GM23338 (cell line): Measurements from ENCODE around the gene GTF3C5. TPM values are rescaled to one million over a fixed set of nuclear protein-coding genes. Genes with fewer than 3 reads are reported as not detected.

ENCODE experiments used
- ATAC-seq: fragments of 200-7000 bp; cut with Tn5 transposase; 3 replicates; pipeline ENCODE4 v1.9.1; 2020
- DNase-seq: peaks from one replicate; pipeline ENCODE4 v3.0.0-alpha.2; 2015; ENCODE audit warnings: low spot score
- H2AFZ ChIP-seq: fragments of 200-600 bp; sonication (generic); 2 replicates; pipeline ENCODE4 v1.8.0; 2016; ENCODE audit warnings: antibody characterized with exemption, mild to moderate bottlenecking, moderate library complexity
- H3F3A ChIP-seq: fragments of 200-600 bp; sonication (generic); replicated peaks from 2 replicates; pipeline ENCODE4 v1.8.0; 2017; ENCODE audit warnings: antibody characterized with exemption, mixed run types, low read depth
- H3K27ac ChIP-seq: fragments of 200-600 bp; sonication (generic); 2 replicates; pipeline ENCODE4 v1.6.1; 2016; ENCODE audit warnings: low read depth
- H3K27me3 ChIP-seq: fragments of 200-600 bp; sonication (generic); 2 replicates; pipeline ENCODE4 v1.8.0; 2016; ENCODE audit warnings: mild to moderate bottlenecking, mixed run types, moderate library complexity; ENCODE audit not compliant: insufficient read depth
- H3K36me3 ChIP-seq: fragments of 200-600 bp; sonication (generic); 2 replicates; pipeline ENCODE4 v1.8.0; 2016; ENCODE audit warnings: mild to moderate bottlenecking; ENCODE audit not compliant: insufficient read depth
- H3K4me1 ChIP-seq: fragments of 200-600 bp; sonication (generic); 2 replicates; pipeline ENCODE4 v1.8.0; 2016; ENCODE audit warnings: mild to moderate bottlenecking, moderate library complexity; ENCODE audit not compliant: insufficient read depth
- H3K4me2 ChIP-seq: fragments of 200-600 bp; sonication (generic); 2 replicates; pipeline ENCODE4 v1.7.1; 2017; ENCODE audit warnings: mixed run types
- H3K4me3 ChIP-seq: fragments of 200-600 bp; sonication (generic); 2 replicates; pipeline ENCODE4 v1.6.1; 2016; ENCODE audit warnings: mixed run types
- H3K79me2 ChIP-seq: fragments of 200-600 bp; sonication (generic); replicated peaks from 2 replicates; pipeline ENCODE4 v1.8.0; 2017; ENCODE audit warnings: mild to moderate bottlenecking; ENCODE audit not compliant: insufficient read depth
- H3K9me2 ChIP-seq: fragments of 200-600 bp; sonication (generic); 2 replicates; pipeline ENCODE4 v1.8.0; 2017; ENCODE audit not compliant: insufficient read depth
- H4K20me1 ChIP-seq: fragments of 200-600 bp; sonication (generic); replicated peaks from 2 replicates; pipeline ENCODE4 v1.8.0; 2017; ENCODE audit warnings: mild to moderate bottlenecking; ENCODE audit not compliant: insufficient read depth
- H3K27ac Mint-ChIP-seq: 2 replicates; pipeline ENCODE4 v1.8.0; 2020; ENCODE audit warnings: inconsistent platforms, mild to moderate bottlenecking, moderate library complexity, mixed read lengths
- H3K27me3 Mint-ChIP-seq: 3 replicates; pipeline ENCODE4 v1.8.0; 2022; ENCODE audit warnings: low read depth, mild to moderate bottlenecking, moderate library complexity, mixed read lengths, inconsistent platforms; ENCODE audit not compliant: insufficient read depth, poor library complexity
- H3K36me3 Mint-ChIP-seq: 3 replicates; pipeline ENCODE4 v1.8.0; 2021; ENCODE audit warnings: low read depth, mild to moderate bottlenecking, inconsistent platforms, moderate library complexity, mixed read lengths
- H3K4me1 Mint-ChIP-seq: 3 replicates; pipeline ENCODE4 v1.8.0; 2020; ENCODE audit warnings: mild to moderate bottlenecking, inconsistent platforms, mixed read lengths
- H3K4me3 Mint-ChIP-seq: 3 replicates; pipeline ENCODE4 v1.8.0; 2021; ENCODE audit warnings: moderate library complexity, mild to moderate bottlenecking, inconsistent platforms, mixed read lengths
- H3K9me3 Mint-ChIP-seq: 3 replicates; pipeline ENCODE4 v1.8.0; 2020; ENCODE audit warnings: moderate library complexity, mild to moderate bottlenecking, inconsistent platforms, mixed read lengths
- CREB1 ChIP-seq: fragments of 250-450 bp; sonication (Bioruptor Pico); IDR thresholded peaks from 2 replicates; pipeline ENCODE4 v1.5.0; 2020; ENCODE audit warnings: low read depth, mild to moderate bottlenecking, moderate library complexity
- EZH2phosphoT487 ChIP-seq: fragments of 200-600 bp; sonication (generic); IDR thresholded peaks from one replicate; pipeline ENCODE4 v1.8.1; 2018; ENCODE audit warnings: antibody characterized with exemption; ENCODE audit not compliant: unreplicated experiment
- JUNB ChIP-seq: IDR thresholded peaks from one replicate; pipeline ENCODE4 v1.6.1; 2016; ENCODE audit warnings: antibody characterized with exemption; ENCODE audit not compliant: unreplicated experiment
- NANOG ChIP-seq: IDR thresholded peaks from 2 replicates; pipeline ENCODE4 v1.6.1; 2016; ENCODE audit warnings: antibody characterized with exemption, borderline replicate concordance
- STAT1 ChIP-seq: IDR thresholded peaks from one replicate; pipeline ENCODE4 v1.6.1; 2016; ENCODE audit warnings: antibody characterized with exemption; ENCODE audit not compliant: unreplicated experiment
- ZNF114 ChIP-seq: fragments of 250-450 bp; sonication (Bioruptor Pico); IDR thresholded peaks from 2 replicates; pipeline ENCODE4 v1.5.0; 2020; ENCODE audit warnings: mild to moderate bottlenecking, moderate library complexity
- polyA plus RNA-seq: library from polyadenylated mRNA; unstranded; fragments of >200 nt; fragmentation: Nextera tagmentation; extraction: Ambion mirVana; gene quantifications from 2 replicates; pipeline ENCODE4 v1.2.1, GENCODE V29; 2016
- total RNA-seq: library from RNA; depleted of rRNA; stranded (reverse); fragments of >200 nt; shearing (Covaris generic); gene quantifications from 2 replicates; pipeline ENCODE4 v1.2.3, GENCODE V29; 2014
- TF ChIP-seq, protein P1 (sequence below): fragments of 250-450 bp; sonication (Bioruptor Pico); IDR thresholded peaks from 2 replicates; pipeline ENCODE4 v1.5.0; 2020; ENCODE audit warnings: mild to moderate bottlenecking, moderate library complexity
- TF ChIP-seq, protein P2 (sequence below): IDR thresholded peaks from 2 replicates; pipeline ENCODE4 v1.6.1; 2016; ENCODE audit warnings: antibody characterized with exemption

Gene GTF3C5
- total and polyA plus RNA-seq, 2 experiments from 2014 or later = 46.0 to 78.8 TPM

DNA sequence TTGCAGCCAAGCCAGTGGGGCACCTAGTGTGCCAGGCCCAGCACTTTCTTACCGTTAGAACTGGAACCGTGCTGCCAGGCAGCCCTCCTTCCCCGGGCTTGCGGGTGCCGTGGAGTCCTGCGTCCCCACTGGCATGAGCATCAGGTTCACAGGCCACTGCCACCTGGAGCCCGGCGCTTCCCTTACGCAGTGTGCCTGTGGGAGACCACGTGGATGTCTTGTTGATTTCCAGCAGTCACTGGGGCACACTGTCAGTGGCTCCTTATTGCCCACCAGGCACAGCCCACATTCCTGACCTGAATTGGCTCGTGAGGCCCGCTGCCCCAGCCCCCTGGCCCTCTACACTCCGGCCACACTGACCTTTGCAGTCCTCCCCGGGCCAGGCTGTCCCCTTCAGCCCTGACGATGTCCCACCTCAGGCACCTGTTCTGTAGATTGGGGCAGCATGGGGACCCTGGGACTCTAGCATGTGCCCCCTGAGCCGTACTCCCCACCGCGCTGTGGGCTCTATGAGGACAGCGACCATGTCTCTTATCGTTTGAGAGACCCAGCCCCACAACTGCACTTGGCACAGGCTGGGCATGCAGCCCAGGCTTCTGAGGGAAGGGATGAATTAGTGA is 20.6 kb downstream of the GTF3C5 start:
- no peak for DNase-seq
- H3K9me2 ChIP-seq = no peaks in the 10 kb centered on the region
- no peak overlapping the region for H3K27ac ChIP-seq
- H2AFZ ChIP-seq = no peak overlapping the region
- H3K79me2 ChIP-seq = 0 out of 2 replicates have a peak, but pooled peaks cover 4% of the 10 kb centered on the region
- H3K4me1 Mint-ChIP-seq = no peaks in the 10 kb centered on the region; the same call in 2 of the 3 replicates
- no peaks in the 10 kb centered on the region for H3K4me1 ChIP-seq
- H3K36me3 Mint-ChIP-seq = peaks cover 66% of the 10 kb centered on the region
- H4K20me1 ChIP-seq = no peaks in the 10 kb centered on the region; the same call in 1 of the 2 replicates
- no peak overlapping the region for H3K4me2 ChIP-seq
- H3F3A ChIP-seq = no peaks in the 10 kb centered on the region
- no peaks in the 10 kb centered on the region for H3K27me3 ChIP-seq
- ATAC-seq = no peak
- no peak for TF ChIP-seq ZNF114
- TF ChIP-seq JUNB = no peak
- no peak for TF ChIP-seq CREB1 (CRISPR knock-in tag)
- no peak for TF ChIP-seq STAT1
- TF ChIP-seq, protein P1, sequence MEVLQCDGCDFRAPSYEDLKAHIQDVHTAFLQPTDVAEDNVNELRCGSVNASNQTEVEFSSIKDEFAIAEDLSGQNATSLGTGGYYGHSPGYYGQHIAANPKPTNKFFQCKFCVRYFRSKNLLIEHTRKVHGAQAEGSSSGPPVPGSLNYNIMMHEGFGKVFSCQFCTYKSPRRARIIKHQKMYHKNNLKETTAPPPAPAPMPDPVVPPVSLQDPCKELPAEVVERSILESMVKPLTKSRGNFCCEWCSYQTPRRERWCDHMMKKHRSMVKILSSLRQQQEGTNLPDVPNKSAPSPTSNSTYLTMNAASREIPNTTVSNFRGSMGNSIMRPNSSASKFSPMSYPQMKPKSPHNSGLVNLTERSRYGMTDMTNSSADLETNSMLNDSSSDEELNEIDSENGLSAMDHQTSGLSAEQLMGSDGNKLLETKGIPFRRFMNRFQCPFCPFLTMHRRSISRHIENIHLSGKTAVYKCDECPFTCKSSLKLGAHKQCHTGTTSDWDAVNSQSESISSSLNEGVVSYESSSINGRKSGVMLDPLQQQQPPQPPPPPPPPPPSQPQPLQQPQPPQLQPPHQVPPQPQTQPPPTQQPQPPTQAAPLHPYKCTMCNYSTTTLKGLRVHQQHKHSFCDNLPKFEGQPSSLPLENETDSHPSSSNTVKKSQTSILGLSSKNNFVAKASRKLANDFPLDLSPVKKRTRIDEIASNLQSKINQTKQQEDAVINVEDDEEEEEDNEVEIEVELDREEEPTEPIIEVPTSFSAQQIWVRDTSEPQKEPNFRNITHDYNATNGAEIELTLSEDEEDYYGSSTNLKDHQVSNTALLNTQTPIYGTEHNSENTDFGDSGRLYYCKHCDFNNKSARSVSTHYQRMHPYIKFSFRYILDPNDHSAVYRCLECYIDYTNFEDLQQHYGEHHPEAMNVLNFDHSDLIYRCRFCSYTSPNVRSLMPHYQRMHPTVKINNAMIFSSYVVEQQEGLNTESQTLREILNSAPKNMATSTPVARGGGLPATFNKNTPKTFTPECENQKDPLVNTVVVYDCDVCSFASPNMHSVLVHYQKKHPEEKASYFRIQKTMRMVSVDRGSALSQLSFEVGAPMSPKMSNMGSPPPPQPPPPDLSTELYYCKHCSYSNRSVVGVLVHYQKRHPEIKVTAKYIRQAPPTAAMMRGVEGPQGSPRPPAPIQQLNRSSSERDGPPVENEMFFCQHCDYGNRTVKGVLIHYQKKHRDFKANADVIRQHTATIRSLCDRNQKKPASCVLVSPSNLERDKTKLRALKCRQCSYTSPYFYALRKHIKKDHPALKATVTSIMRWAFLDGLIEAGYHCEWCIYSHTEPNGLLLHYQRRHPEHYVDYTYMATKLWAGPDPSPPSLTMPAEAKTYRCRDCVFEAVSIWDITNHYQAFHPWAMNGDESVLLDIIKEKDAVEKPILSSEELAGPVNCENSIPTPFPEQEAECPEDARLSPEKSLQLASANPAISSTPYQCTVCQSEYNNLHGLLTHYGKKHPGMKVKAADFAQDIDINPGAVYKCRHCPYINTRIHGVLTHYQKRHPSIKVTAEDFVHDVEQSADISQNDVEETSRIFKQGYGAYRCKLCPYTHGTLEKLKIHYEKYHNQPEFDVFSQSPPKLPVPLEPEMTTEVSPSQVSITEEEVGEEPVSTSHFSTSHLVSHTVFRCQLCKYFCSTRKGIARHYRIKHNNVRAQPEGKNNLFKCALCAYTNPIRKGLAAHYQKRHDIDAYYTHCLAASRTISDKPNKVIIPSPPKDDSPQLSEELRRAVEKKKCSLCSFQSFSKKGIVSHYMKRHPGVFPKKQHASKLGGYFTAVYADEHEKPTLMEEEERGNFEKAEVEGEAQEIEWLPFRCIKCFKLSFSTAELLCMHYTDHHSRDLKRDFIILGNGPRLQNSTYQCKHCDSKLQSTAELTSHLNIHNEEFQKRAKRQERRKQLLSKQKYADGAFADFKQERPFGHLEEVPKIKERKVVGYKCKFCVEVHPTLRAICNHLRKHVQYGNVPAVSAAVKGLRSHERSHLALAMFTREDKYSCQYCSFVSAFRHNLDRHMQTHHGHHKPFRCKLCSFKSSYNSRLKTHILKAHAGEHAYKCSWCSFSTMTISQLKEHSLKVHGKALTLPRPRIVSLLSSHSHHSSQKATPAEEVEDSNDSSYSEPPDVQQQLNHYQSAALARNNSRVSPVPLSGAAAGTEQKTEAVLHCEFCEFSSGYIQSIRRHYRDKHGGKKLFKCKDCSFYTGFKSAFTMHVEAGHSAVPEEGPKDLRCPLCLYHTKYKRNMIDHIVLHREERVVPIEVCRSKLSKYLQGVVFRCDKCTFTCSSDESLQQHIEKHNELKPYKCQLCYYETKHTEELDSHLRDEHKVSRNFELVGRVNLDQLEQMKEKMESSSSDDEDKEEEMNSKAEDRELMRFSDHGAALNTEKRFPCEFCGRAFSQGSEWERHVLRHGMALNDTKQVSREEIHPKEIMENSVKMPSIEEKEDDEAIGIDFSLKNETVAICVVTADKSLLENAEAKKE (CRISPR knock-in tag) = no peak
- no peak for TF ChIP-seq EZH2phosphoT487
- TF ChIP-seq, protein P2, sequence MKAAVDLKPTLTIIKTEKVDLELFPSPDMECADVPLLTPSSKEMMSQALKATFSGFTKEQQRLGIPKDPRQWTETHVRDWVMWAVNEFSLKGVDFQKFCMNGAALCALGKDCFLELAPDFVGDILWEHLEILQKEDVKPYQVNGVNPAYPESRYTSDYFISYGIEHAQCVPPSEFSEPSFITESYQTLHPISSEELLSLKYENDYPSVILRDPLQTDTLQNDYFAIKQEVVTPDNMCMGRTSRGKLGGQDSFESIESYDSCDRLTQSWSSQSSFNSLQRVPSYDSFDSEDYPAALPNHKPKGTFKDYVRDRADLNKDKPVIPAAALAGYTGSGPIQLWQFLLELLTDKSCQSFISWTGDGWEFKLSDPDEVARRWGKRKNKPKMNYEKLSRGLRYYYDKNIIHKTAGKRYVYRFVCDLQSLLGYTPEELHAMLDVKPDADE = no peak
- TF ChIP-seq NANOG = no peak
- peaks cover 4% of the 10 kb centered on the region for H3K27me3 Mint-ChIP-seq
- H3K27ac Mint-ChIP-seq = no peak overlapping the region
- H3K9me3 Mint-ChIP-seq = no peaks in the 10 kb centered on the region
- H3K36me3 ChIP-seq = peaks cover 4% of the 10 kb centered on the region; the same call in 1 of the 2 replicates
- no peak overlapping the region for H3K4me3 Mint-ChIP-seq
- H3K4me3 ChIP-seq = no peak overlapping the region
